Measurements from ENCODE around the gene SHMT2.

DNA sequence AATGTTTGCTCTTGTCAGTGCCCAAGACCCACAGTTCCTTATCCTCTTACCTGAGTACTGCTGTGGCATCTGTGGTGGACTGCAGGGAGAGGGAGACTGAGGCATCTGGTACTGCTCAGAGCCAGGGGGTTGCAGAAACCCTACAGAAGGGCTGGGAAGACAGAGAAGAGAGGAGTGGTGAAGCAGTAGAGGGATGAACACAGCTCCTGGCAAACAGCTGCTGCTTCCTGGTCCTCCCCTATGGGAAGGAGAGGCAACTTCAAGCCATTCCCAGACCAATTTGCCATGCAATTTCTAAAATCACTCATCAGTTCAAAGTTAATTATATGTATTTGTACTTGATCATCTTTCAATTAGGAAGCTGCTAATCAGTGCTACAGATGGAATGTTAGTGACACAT, 37.2 kb downstream of the SHMT2 start:
- TF ChIP-seq, protein P1, sequence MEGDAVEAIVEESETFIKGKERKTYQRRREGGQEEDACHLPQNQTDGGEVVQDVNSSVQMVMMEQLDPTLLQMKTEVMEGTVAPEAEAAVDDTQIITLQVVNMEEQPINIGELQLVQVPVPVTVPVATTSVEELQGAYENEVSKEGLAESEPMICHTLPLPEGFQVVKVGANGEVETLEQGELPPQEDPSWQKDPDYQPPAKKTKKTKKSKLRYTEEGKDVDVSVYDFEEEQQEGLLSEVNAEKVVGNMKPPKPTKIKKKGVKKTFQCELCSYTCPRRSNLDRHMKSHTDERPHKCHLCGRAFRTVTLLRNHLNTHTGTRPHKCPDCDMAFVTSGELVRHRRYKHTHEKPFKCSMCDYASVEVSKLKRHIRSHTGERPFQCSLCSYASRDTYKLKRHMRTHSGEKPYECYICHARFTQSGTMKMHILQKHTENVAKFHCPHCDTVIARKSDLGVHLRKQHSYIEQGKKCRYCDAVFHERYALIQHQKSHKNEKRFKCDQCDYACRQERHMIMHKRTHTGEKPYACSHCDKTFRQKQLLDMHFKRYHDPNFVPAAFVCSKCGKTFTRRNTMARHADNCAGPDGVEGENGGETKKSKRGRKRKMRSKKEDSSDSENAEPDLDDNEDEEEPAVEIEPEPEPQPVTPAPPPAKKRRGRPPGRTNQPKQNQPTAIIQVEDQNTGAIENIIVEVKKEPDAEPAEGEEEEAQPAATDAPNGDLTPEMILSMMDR (conservative IDR thresholded peaks at IDR 0.05; ENCODE audit: low read depth in 2 of 2): no peak
- no peak for TF ChIP-seq POLR2AphosphoS5 (IDR thresholded peaks at IDR 0.05; ENCODE audit: low read depth)
- TF ChIP-seq REST (IDR thresholded peaks at IDR 0.05; ENCODE audit: unreplicated experiment): no peak
- no peak for TF ChIP-seq EZH2phosphoT487 (IDR thresholded peaks at IDR 0.05; ENCODE audit: unreplicated experiment)
- TF ChIP-seq EZH2 (IDR thresholded peaks at IDR 0.05; ENCODE audit: low read depth, unreplicated experiment): no peak
- TF ChIP-seq CREB1 (CRISPR knock-in tag; IDR thresholded peaks at IDR 0.05; ENCODE audit: low read depth): no peak
